ENCODE measurements around the gene ZFHX3.

Gene ZFHX3

DNA sequence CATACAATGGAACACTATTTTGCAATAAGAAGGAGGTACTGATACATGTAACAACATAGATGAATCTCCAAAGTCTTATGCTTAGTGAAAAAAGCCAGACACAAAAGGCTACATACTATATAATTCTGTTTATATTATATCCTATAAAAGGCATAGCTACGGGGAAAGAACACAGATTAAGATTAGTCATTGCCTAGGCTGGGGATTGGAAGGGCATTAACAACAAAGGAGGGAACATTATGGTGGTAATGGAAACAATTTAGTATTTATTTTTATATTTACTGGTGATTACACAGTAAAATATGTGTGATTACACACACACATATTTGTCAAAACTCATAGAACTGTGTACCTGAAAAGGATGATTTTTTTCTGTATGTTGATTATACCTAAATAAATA, 278.1 kb downstream of the ZFHX3 start:
- no peaks in the 10 kb centered on the region for H3K27me3 Mint-ChIP-seq
- H3K36me3 Mint-ChIP-seq = peaks cover 8% of the 10 kb centered on the region
- no peak overlapping the region for H3K4me3 Mint-ChIP-seq
- H3K4me1 Mint-ChIP-seq (ENCODE audit: low read depth) = peaks cover 5% of the 10 kb centered on the region
- peaks cover 9% of the 10 kb centered on the region for H3K9me3 Mint-ChIP-seq (ENCODE audit: low read depth)
- H3K27ac Mint-ChIP-seq = no peak overlapping the region

DNA sequence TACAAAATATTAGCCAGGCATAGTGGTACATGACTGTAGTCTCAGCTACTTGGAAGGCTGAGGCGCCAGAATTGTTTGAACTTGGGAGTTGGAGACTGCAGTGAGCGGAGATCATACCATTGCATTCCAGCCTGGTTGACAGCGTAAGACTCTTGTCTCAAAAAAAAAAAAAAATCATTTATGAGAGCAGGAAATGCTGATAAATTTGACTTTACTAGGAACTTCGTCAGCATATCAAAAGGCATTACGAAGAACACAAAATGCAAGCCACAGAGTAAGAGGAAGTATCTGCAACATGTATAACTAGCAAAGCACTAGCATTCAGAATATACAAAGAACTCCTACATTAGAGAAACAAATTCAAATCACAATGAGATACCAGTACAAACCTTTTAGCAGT, 279.3 kb downstream of the ZFHX3 start:
- H3K4me1 Mint-ChIP-seq (ENCODE audit: low read depth) = peaks cover 5% of the 10 kb centered on the region
- H3K4me3 Mint-ChIP-seq = no peak overlapping the region
- H3K27me3 Mint-ChIP-seq = no peaks in the 10 kb centered on the region
- H3K27ac Mint-ChIP-seq = no peak overlapping the region
- H3K36me3 Mint-ChIP-seq = peaks cover 6% of the 10 kb centered on the region
- peaks cover 9% of the 10 kb centered on the region for H3K9me3 Mint-ChIP-seq (ENCODE audit: low read depth)

DNA sequence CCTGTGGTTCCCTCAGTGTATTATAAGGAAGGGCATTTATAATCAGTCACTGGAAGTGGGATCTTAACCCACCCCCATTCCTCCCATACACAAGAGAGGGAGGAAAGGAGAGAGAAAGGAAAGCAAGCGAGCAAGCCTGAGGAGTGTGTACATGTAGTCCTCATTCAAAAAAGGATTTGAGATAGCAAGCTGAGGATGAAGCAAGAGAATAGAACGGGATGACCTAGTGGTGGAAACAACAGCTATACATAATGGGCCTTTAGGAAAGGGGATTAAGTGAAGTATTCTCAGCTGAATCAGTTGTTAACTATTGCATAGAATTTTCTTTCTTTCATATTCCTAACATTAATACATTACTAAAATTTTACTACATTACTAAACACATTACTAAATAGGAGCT, 281.4 kb downstream of the ZFHX3 start:
- Mint-ChIP-seq H3K9me3 (ENCODE audit: low read depth) (peaks cover 7% of the 10 kb centered on the region), H3K36me3 (peaks cover 3% of the 10 kb centered on the region), H3K4me3 (no peak overlapping the region), H3K27ac (no peak overlapping the region), H3K27me3 (no peaks in the 10 kb centered on the region), H3K4me1 (ENCODE audit: low read depth) (peaks cover 5% of the 10 kb centered on the region)

DNA sequence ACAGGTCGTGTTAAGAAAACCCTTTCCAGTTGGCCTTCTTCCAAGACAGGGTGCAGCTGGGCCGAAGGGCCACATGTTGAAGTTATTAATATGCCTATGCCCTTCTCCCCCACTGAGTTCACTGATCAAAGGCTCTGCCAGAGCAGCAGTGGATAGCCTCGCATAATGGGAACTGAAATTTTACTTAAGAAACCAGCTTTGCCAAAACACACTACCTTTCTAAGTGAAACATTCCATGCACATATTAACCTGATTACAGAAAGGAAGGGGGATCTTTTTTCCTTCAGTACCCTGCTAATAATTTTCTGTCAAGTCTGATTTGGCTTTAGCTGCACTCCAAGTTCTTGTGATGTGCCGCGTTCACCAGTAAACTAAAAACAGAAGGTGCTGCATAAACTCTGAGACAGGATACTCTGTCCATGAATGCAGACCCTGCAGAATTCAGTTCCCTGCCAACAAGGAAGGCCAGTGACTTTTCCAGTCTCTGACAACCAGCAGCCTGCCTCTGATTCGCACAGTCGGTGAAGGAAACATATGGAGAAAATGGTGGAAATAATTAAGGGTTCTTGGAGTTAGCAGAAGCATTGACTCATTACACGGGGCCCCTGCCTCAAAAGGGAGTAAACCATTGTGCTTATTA, 283.8 kb downstream of the ZFHX3 start:
- no peaks in the 10 kb centered on the region for H3K36me3 Mint-ChIP-seq
- H3K9me3 Mint-ChIP-seq (ENCODE audit: low read depth) = no peaks in the 10 kb centered on the region
- no peak overlapping the region for H3K4me3 Mint-ChIP-seq
- H3K27ac Mint-ChIP-seq = no peak overlapping the region
- H3K4me1 Mint-ChIP-seq (ENCODE audit: low read depth) = peaks cover 5% of the 10 kb centered on the region
- no peaks in the 10 kb centered on the region for H3K27me3 Mint-ChIP-seq

DNA sequence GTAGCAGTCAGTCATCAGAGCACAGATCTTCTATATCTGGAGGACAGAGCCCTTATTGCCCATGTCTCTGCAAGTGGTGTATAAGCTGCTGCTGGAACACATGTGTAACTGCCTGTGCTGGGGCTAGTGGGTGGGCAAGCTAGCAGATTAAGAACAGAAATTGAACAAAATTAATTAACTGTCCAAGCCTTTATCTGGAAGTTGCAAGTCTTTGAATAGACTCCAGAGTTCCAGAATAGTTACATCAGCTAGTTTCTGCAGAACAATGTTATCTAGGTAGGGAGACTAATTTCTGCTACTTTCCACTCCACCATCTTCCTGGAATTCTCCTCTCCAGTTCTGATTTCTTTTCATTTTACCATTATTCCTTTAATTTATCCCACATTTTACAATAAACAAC, 287.3 kb downstream of the ZFHX3 start:
- Mint-ChIP-seq H3K4me3 (no peak overlapping the region), H3K4me1 (ENCODE audit: low read depth) (no peaks in the 10 kb centered on the region), H3K36me3 (peaks cover 7% of the 10 kb centered on the region), H3K27ac (no peak overlapping the region), H3K9me3 (ENCODE audit: low read depth) (peaks cover 11% of the 10 kb centered on the region), H3K27me3 (no peaks in the 10 kb centered on the region)

DNA sequence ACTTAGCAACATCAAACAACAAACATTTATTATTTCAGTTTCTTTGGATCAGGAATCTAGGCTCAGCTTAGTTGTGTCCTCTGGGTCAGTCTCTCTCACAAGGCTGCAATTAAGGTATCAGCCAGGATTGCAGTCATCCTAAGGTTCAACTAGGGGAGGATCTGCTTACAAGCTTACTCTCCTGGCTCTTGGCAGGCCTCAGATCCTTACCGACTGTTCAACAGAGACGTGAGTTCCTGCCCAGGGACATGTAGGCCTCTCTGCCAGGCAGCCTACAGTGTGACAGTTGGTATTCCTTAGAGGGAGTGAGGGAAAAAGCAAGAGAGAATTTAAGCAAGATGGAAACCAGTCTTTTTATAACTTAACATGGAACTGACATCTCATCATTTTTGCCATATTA, 294.0 kb downstream of the ZFHX3 start:
- H3K9me3 Mint-ChIP-seq (ENCODE audit: low read depth) = peaks cover 11% of the 10 kb centered on the region
- no peaks in the 10 kb centered on the region for H3K4me1 Mint-ChIP-seq (ENCODE audit: low read depth)
- peaks cover 7% of the 10 kb centered on the region for H3K36me3 Mint-ChIP-seq
- H3K4me3 Mint-ChIP-seq = no peak overlapping the region
- no peaks in the 10 kb centered on the region for H3K27me3 Mint-ChIP-seq
- no peak overlapping the region for H3K27ac Mint-ChIP-seq

DNA sequence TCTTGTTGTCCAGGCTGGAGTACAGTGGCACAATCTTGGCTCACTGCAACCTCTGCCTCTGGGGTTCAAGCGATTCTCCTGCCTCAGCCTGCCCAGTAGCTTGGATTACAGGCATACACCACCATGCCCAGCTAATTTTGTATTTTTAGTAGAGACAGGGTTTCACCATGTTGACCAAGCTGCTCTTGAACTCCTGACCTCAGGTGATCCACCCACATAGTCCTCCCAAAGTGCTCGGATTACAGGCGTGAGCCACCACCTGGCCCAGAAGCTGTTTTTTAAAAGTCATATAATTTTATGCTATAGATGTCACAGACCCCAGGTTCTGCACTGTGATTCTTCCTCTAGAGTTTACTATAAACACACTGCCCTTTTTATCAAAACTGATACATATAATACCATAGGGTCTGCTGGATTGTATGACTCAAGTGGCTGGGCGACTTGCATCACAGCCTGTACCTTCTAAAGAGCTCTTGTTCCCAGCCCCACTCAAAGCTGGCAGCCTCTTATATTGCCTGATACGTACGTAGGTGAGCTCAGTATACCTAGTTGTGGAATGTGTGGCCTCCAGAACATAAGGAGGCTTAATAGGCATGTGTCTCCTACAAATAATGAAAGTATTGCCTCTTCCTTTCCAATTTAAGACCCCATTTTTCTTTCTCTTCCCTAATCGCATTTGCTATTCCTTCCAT, 295.8 kb downstream of the ZFHX3 start:
- H3K27ac Mint-ChIP-seq = no peak overlapping the region
- H3K36me3 Mint-ChIP-seq = peaks cover 3% of the 10 kb centered on the region
- no peaks in the 10 kb centered on the region for H3K4me1 Mint-ChIP-seq (ENCODE audit: low read depth)
- H3K9me3 Mint-ChIP-seq (ENCODE audit: low read depth) = peaks cover 3% of the 10 kb centered on the region
- H3K4me3 Mint-ChIP-seq = no peak overlapping the region
- H3K27me3 Mint-ChIP-seq = no peaks in the 10 kb centered on the region

DNA sequence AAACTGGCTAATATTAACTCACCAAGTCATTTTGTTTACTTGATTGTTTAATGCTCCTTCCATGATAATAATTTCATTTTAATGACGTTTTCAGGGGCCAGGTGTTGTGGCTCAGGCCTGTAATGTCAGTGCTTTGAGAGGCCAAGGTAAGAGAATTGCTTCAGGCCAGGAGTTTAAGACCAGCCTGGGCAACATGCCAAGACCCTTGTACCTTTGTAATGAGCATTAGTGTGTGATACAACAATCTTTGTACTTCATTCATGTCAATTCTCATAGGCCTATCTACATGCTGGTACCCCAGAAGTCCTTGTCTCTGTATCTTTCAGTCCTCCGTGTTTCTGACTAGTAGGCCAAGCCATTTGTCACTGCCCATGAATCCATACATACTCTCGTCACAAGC, 296.9 kb downstream of the ZFHX3 start:
- H3K9me3 Mint-ChIP-seq (ENCODE audit: low read depth) = peaks cover 1% of the 10 kb centered on the region
- H3K27me3 Mint-ChIP-seq = no peaks in the 10 kb centered on the region
- no peak overlapping the region for H3K27ac Mint-ChIP-seq
- no peak overlapping the region for H3K4me3 Mint-ChIP-seq
- H3K4me1 Mint-ChIP-seq (ENCODE audit: low read depth) = no peaks in the 10 kb centered on the region
- peaks cover 1% of the 10 kb centered on the region for H3K36me3 Mint-ChIP-seq

DNA sequence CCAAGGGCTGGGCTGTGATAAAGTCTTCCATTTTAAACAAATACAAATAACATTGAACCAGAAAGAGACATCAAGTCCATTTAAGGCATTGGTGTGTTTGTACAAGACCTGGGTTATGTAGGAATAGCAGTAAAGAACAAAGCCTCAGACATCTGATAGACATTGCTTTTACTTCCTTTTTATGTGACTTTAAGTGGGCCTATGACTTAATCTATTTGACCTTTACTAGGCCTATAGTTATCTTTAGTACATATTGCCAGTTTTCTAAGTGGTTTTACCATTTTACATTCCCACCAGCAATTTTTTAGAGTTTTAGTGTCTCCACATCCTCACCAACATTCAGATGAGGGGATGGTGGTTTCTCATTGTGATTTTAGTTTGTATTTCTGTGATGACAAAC, 298.8 kb downstream of the ZFHX3 start:
- Mint-ChIP-seq H3K4me3 (no peak overlapping the region), H3K9me3 (ENCODE audit: low read depth) (no peaks in the 10 kb centered on the region), H3K27me3 (no peaks in the 10 kb centered on the region), H3K27ac (no peak overlapping the region), H3K4me1 (ENCODE audit: low read depth) (no peaks in the 10 kb centered on the region), H3K36me3 (peaks cover 3% of the 10 kb centered on the region)

DNA sequence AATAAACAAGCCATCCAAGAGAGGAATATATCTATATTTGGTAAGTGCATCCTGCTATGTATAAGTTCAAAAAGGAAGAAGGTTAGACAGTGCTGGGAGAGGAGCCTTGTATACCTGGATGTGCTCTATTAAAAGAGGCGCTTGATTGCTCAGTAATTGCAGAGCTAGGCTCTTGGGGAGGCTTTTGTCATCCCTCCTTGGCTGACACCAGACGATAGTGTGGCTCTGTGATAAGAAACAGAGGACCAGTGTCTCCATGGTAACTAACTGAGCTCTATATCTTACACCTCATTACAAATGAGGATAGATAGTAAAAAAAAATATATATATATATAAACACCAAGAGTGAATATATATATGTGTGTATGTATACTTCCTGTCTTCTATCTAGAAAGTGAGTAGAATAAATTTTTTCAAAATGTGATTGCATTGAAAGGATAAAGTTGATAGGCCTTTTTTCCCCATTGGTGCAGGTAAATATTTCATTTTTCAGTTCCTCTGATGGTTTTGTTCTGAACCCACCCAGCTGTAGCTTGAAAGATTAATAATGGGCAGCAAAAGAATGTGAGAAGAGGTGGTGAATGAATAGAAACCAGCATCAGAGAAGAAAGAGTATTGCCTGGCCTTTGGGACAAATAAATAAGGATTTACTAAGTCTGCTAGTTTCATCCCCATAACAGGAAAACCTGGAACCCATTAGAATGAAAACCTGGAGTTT, 303.7 kb downstream of the ZFHX3 start:
- no peaks in the 10 kb centered on the region for H3K27me3 Mint-ChIP-seq
- no peaks in the 10 kb centered on the region for H3K9me3 Mint-ChIP-seq (ENCODE audit: low read depth)
- H3K4me3 Mint-ChIP-seq = no peak overlapping the region
- H3K27ac Mint-ChIP-seq = no peak overlapping the region
- H3K36me3 Mint-ChIP-seq = peaks cover 6% of the 10 kb centered on the region
- no peaks in the 10 kb centered on the region for H3K4me1 Mint-ChIP-seq (ENCODE audit: low read depth)

DNA sequence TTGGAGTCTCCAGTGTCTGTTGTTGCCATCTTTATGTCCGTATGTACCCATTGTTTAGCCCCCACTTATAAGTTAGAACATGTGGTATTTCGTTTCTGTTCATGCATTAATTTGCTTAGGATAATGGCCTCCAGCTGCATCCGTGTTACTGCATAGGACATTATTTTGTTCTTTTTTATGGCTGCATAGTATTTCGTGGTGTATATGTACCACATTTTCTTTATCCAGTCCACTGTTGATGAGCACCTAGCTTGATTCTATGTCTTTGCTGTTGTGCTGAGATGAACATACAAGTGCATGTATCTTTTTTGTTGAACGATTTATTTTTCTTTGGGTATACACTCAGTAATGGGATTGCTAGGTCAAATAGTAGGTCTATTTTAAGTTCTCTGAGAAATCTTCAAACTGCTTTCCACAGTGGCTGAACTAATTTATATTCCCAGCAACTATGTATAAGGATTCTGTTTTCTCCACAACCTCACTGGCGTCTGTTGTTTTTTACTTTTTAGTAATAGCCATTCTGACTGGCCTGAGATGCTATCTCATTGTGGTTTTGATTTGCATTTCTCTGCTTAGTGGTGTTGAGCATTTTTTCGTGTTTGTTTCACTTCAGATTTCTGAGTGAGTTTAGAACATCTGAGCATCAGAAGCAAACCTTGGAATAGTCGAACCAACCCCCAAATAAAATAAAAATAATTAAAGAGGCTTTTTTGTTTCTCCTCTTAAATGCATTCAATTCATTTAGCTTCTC, 304.7 kb downstream of the ZFHX3 start:
- H3K4me1 Mint-ChIP-seq (ENCODE audit: low read depth) = no peaks in the 10 kb centered on the region
- H3K9me3 Mint-ChIP-seq (ENCODE audit: low read depth) = no peaks in the 10 kb centered on the region
- H3K36me3 Mint-ChIP-seq = peaks cover 6% of the 10 kb centered on the region
- H3K27me3 Mint-ChIP-seq = no peaks in the 10 kb centered on the region
- H3K27ac Mint-ChIP-seq = no peak overlapping the region
- H3K4me3 Mint-ChIP-seq = no peak overlapping the region

DNA sequence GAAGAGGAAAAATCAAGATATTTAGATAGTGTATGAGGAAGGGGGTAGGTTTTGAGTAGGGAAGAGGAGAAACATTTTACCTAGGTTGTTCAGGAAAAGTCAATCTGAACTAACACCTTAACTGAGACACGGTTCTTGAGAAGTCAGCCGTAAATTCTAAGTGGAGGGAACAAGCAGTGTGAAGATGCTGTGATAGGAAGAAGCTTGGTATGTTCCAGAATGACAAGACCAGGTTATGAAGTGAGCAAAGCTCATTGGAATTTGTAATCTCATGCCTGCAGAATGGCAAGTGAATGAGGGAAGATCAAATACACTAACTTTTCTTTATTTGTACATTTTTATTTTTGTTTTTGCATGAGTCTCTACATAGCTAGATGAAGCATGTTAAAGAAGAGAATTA, 307.6 kb downstream of the ZFHX3 start:
- Mint-ChIP-seq H3K9me3 (ENCODE audit: low read depth) (peaks cover under 1% of the 10 kb centered on the region), H3K36me3 (peaks cover 5% of the 10 kb centered on the region), H3K4me1 (ENCODE audit: low read depth) (no peaks in the 10 kb centered on the region), H3K4me3 (no peak overlapping the region), H3K27ac (no peak overlapping the region), H3K27me3 (no peaks in the 10 kb centered on the region)

DNA sequence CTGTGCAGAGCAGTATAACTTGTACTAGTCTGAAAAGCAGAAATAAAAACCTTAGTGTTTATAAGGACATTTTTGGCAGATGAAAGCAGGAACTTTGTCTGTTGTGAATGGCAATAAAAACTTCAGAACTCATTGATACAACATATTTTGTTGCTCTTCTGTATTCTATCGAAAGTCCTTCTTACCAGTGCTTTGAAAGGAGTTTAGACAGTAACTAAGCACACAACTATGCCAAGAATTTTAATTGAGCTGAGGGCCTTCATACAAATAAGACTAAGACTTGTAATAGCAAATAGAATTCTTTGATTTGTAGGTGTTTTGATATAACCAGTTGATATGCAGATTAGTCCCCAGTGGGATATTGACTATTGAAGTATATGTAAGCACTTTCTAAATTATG, 308.4 kb downstream of the ZFHX3 start:
- Mint-ChIP-seq H3K4me3 (no peak overlapping the region), H3K27ac (no peak overlapping the region), H3K27me3 (no peaks in the 10 kb centered on the region)

DNA sequence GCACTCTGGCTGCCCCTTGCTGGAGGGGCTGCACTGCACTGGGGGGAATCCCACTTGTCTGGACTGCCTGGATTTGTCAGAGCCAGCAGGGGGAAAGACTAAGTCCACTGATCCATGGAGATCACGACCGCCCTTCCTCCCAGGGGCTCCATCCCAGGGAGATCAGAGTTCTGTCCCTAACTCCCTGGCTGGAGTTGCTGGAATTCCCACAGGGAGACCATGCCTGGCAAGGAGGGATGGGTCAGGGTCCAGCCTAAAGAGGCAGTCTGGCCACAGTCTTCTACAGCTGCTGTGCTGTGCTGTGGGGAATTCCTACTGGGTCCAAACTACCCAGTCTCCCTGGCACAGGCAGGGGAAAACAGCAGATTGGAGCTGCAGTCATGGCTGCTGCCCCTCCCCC, 311.9 kb downstream of the ZFHX3 start:
- H3K36me3 Mint-ChIP-seq = peaks cover 19% of the 10 kb centered on the region
- H3K4me1 Mint-ChIP-seq (ENCODE audit: low read depth) = no peaks in the 10 kb centered on the region
- peaks cover 17% of the 10 kb centered on the region for H3K9me3 Mint-ChIP-seq (ENCODE audit: low read depth)

More for the DNA sequence above, 308.4 kb downstream of the ZFHX3 start:
- H3K4me1 Mint-ChIP-seq (ENCODE audit: low read depth) = no peaks in the 10 kb centered on the region
- peaks cover 9% of the 10 kb centered on the region for H3K36me3 Mint-ChIP-seq
- H3K9me3 Mint-ChIP-seq (ENCODE audit: low read depth) = peaks cover 8% of the 10 kb centered on the region

More for the DNA sequence above, 311.9 kb downstream of the ZFHX3 start:
- H3K27ac Mint-ChIP-seq = no peak overlapping the region
- H3K27me3 Mint-ChIP-seq = no peaks in the 10 kb centered on the region
- H3K4me3 Mint-ChIP-seq = no peak overlapping the region

Data from activated naive CD8-positive, alpha-beta T cell (primary cell).